GM20431 (cell line): Measurements from ENCODE around the gene HGF.

Experiments
- in situ Hi-C: fragments of 300-500 bp; cut with MseI, MboI; formaldehyde crosslinking; loops from one replicate; pipeline ENCODE4 v1.15.0; 2020; ENCODE audit warnings: low sequenced_read_pairs; ENCODE audit not compliant: unreplicated experiment

Gene HGF

DNA sequence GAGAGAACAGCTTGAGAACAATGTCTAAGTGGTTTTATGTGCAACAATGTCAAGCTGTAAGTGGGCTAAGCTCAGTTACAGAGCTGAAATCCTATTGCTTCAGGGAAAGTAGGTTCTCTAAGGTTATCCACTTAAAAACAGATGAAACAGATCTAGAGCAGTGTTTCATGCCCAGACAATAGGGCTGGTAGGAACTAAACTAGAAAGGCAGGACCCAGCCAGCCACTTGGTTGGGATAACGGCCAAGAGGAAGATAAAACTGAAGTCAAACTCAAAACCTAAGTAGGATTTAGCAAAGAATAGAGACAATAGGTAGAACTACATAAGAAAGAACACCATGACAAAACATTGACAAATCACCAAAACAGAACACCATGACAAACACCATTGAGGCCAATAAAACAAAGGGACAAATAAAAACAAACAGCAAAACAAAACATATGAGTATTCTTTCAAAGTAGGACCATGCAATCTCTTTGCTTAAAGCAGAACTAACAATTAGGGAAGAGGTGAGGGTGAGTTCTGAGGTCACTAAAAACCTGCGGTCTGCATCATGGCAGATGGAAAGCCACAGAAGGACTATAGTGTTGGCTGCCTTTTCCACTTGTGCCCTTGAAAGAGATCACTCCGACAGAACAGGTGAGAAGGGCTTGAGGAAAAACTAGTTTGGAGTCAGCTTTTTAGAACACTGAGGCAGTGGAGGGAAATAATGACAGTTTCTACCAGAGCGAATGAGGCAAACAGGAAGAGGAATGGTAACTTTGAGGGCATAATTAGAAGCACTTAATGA, 81.0 kb downstream of the HGF start:
- in situ Hi-C loops = no loop called here

GRCh38 chr7:81687062-81687461, 82.8 kb downstream of the HGF start:
- in situ Hi-C loops = no loop called here

DNA sequence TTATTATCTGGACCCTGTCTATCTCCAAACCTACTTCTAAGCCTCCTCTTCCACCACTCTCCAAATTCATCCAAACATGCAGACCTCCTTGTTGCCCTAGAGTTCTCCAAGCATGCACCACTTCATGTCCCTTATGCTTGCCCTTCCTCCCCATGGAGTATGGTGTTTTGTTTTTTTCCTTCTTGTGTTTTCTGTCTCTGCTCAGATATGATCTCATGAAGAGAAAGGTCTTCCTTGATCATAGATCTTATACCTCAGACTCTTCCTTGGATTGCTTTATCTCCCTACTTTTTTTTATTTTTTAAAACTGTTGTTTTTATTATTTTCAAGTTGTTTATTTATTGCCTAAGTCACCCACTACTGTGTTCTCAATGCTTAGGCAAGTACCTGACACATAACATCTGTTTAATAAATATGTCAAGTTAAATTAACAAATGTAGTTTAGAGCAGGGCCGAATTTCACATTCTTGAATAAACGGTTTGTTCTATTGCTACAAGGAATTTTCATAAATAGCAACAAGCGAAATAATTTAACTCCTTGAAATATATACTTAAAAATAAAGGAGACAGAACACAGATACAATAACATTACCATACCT, 84.5 kb downstream of the HGF start:
- in situ Hi-C loops = no loop called here

GRCh38 chr7:81684514-81685269, 85.2 kb downstream of the HGF start:
- in situ Hi-C loops = no loop called here

DNA sequence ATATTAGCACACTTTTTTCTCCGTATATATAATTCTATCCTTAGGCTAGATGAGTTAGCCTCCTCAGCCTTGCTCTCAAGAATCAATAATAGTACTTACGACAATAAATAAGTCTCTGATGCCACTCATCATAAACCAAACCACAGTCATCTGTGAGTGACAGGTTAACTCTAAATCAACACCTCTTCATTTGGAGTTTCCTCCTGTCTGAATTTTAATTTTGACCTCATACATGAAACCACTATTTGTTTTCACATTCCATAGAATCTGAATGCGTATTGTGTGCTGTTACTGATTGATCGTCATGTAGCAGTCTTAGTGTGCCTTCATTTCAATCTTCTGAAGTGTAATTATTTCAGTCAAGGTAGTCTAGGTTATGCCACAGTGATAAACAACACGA, 85.8 kb downstream of the HGF start:
- in situ Hi-C loops = no loop called here

DNA sequence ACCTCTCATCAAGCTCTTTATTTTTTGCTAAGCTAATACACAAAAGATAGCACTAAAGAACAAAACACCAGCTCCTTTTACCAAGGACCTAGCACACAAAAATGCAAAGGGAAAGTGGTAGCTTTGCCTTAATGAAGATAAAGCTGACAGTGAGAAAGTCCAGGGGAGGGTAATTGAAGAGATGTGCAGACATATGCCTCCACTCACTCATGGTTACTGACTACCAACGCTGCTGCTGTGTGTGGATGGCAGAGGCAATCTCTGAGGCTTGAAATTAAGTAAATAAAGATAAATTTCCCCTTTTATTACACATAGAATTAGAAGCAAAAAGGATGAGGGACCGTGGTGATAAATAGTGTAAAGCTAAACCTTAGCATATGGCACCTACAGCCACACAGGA, 87.0 kb downstream of the HGF start:
- in situ Hi-C loops = no loop called here

DNA sequence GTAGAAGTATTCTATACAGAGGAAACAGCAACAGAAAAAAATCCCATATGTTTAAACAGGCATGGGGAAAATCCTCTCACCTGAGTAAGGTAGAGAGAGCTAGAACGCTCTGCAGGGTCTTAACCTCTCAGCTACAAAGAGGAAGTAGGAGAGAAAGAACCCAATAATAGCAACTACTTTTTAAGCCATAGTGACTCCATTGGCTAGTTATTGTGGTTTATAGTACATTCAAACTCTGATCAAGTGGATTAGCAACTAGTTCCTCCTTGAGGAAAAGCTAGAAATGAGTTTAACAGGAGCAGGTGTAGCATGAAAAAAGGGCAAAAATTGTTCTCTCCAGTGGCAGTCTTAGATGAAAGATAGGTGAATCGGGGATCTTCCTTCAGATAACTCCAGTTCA, 89.7 kb downstream of the HGF start:
- in situ Hi-C loops = no loop called here

DNA sequence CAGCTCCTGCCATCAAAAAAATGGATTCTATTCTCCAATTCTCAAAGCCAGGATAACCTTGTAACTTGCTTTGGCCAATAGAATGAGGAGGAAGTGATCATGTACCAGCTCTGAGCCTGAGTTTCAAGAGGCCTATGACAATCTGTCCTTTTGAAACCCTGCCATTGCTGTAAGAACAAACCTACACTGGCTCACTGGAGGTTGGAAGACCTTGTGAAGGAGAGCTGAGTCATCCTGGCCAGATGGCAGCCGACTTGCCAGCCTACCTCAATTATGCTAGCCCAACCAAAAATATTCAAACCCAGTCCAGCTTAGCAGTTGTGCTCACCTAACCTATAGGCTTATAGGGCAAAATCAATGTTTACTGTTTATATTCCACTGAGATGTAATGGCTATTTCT, 93.0 kb downstream of the HGF start:
- in situ Hi-C loops = no loop called here

DNA sequence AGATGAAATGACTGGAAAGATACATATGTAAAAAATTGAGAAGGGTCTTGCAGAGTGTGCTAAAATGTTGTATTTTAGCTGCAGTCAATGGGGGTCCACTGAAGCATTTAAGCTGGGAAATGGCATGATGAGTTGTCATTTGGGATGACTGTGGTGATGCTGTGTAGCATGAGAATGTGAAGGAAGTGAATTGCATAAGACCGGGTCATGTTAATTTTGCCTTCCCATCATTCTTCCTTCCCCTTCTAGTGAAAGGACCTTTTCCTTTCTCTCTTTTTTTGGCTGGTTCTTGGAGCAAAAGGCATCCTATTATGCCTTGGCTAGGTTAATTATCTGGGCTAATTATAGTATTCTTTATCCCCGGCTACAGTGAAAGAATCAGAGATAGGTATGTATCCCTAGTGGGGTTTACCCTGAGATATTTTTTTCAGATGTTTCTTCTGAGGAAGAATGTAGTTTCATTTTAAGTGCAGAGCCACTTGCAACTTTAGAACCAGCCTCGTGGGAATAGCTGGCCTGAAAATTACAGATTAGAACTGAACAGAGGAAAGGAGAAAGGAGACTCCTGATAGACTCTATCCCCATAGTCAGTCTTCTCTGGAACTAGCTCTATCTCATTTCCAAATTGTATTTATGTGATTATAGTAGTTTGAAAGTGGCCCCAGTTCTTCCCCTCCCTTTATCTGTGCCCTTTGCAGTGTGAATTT, 93.6 kb downstream of the HGF start:
- in situ Hi-C loops = no loop called here

DNA sequence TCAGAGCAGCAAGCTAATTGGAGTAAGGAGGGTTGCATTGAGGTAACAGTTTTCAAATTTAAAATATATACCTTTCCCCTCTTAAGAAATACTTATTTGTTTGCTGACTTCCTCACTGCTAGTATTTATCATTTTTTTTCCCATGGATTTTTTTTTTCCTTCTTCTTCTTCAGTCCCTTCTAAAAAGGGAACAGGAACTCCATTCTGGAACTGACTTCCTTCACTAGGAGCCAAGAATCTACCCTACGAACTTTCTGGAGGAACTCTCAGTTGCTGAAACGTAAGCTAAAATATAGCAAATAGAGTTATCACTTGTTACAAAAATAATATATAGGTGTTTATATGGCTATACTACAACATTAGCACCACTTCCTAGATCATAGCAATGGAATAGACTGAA, 95.4 kb downstream of the HGF start:
- in situ Hi-C loops = no loop called here

- in situ Hi-C loops = no loop called here
Measured at GRCh38 chr7:81672872-81673271, 97.0 kb downstream of the HGF start.

- in situ Hi-C loops = no loop called here
Measured at GRCh38 chr7:81669476-81670105, 100.3 kb downstream of the HGF start.

GRCh38 chr7:81666209-81666608, 103.6 kb downstream of the HGF start:
- in situ Hi-C loops = no loop called here

DNA sequence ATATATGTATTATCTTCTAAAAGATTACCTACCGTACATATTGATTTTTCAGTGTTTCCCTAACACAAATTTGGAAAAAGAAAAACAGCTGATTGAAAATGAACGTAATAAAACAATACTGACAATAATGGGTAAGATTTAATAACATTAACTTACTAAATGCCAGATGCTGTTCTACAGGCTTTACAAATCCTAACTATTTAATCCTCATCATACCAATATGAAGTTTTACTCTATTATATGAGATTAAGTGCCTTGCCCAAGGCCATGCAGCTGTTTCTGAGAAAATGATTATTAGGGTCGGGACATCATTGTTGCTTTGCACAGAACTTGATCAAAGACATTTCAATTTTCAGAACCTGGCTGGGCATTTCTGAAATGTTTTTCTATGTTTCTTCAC, 104.6 kb downstream of the HGF start:
- in situ Hi-C loops = no loop called here

DNA sequence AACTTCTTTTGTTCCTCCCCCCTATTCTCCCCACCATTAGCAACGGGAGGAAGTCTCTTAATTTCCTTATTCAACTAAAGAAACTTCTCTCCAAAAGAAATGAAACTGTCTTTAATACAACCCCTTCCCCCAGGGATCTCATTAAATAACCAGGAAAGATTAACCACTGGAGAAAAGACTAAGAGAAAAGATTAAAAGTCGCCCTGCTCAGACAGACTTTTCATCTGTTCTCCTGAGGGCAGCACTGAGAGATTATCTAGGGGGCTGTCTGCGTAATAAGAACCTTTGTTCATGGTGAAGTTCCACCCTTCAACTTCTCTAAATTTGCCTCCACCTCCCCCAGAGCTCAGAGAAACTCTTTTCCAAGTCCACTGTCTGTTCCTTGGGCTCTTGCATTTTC, 105.5 kb downstream of the HGF start:
- in situ Hi-C loops = no loop called here

DNA sequence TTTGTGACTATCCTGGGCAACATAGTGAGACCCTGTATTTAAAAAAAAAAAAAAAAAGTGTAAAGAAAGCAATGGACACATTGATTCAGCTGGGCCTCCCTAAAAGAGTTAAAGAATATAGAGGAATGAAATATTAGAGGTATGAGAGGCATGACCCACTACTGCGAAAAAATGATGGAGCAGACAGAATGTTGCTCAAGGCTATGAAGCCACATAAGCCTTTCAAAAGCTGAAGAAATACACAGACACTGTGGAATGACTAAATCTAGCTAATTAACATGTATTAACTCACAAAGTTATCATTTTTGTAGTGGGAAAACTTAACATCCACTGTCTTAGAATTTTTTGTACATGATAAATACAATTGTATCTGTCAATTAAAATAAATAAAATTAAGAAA, 107.3 kb downstream of the HGF start:
- in situ Hi-C loops = no loop called here

DNA sequence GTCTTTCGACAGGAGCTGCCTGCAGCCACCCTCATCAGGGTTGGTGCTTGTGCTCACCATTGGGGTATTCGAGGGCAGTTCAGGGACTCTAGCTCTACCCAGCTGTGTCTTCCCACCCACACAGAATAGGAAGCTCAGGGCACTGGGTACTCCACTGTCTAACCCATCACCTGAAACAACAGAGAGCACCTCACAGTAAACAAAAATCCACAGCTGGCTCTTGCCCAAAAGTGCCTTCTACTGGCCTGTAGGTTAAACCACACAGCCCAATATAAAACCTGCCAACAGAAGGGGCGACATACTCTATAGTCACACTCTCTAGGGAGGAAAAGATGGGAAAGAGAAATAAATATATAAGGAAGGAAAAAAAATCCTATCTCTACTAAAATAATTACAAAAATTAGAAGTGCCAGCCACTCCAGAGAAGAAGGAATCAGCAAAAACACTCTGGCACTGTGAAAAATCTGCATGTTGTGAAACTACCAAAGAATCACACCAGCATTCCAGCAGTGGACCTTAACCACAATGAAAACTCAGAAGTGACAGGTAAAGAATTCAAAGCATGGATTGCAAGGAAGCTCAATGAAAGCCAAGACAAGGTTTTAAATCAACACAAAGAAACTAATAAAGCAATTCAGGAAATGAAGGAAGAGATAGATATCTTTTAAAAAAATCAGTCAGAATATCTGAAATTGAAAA, 110.0 kb downstream of the HGF start:
- in situ Hi-C loops = no loop called here

GRCh38 chr7:81657551-81657950, 112.3 kb downstream of the HGF start:
- in situ Hi-C loops = no loop called here

DNA sequence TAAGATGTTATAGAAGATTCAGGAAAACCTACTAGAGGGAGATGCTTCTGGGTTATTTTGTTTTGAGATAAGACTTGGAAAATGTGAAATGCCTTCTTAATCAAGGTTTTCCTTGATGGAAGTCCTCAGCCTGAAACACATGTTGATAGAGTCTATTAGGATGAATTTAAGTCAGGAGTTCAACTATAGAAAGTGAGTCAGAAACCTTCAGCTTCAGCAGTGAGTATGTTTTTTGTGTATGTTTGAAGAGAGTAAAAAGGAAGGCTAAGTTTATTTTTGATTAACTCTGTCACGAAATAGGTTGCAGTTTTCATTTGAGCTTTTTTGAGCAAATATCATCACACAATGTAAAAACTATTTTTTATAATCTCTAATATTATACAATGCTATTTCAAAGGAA, 114.6 kb downstream of the HGF start:
- in situ Hi-C loops = no loop called here

DNA sequence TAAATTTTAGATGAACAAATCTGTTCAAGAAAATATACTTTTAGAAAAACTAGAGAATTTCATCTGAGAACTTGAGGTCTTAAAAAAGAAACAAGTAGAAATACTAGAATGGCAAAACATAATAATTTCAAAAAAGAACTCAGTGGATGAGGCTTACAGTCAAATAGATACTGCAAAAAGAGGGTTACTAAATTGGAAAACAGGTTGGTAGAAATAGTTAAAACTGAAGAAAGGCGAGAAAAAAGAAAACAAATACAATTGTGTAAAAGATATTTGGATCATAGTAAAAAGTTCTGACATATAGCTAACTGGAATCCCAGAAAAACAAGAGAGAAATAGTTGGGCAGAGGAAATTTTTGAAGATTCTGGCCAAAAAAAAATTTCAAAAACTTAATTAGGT, 117.6 kb downstream of the HGF start:
- in situ Hi-C loops = no loop called here
